HG03565 (cell line): ENCODE data around the gene RAD50.
"Not testable (repeated sequence)": the region's sequence is repeated elsewhere in the genome, so short reads cannot be mapped to it uniquely, and the experiment has no call there.

Experiments used
- ATAC-seq: cut with Tn5 transposase; IDR thresholded peaks from one replicate; pipeline ENCODE4 v1.9.1; 2021; ENCODE audit warnings: mild to moderate bottlenecking, moderate library complexity; ENCODE audit not compliant: unreplicated experiment

The RAD50 gene

DNA sequence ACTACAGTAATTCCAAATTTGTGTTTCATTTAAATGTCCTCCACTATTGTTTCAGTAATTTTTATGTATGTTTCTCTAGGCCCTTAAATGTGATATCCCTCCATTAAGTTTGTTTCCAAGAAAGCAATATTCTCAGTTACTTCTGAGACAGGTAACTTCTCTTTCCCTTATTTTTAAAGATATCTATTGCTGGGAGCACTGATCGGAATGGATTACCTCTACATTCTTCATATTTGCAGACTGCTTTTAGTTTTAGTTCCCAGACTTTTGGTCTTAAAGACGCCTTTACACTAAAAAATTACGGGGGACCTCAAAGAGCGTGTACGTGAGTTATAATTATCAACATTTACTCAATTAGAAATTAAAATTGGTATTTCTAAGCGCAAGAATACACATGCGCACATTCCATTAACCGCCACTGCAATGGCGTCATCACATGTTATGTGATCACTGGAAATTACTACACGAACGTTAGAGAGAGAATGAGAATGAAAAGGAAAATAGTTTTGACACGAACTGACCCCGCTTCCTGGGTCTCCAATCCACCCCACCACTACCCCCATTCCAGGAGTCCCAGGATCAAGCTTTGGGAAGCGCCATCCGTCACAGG, 519 bp upstream of the RAD50 start:
- ATAC-seq: no peak

DNA sequence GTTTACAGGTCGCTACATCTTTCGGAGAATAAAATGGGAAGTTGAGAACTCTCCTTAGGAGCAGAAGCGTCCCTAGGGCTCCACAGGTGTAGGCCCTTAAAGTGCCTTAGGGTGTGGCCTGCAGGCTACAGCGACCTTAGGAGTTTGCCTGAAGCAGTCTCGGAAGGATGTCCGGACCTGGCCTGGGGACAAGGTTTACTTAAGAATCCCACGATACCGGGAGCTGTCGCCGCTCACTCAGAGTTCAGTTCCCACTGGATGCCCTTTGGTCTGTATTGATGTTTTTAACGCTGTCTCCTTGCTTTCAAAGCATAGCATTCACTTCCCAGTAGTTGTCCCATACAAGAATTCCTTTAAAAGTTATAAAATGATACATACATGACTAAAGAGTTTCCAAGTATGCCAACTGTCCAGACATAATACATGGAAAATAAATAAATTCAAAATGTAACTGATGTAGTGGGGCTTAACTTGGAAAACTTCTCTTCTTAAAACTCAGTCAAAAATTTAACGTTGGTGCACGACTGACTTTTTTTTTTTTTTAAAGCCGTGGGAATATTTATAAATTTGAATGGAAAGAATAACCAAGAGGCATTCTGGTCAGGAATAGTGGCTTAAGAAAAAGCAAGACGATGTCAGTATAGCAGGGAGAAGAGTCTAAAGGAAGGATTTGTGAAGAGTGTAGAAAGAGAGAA, 848 bp downstream of the RAD50 start:
- ATAC-seq: no peak

DNA sequence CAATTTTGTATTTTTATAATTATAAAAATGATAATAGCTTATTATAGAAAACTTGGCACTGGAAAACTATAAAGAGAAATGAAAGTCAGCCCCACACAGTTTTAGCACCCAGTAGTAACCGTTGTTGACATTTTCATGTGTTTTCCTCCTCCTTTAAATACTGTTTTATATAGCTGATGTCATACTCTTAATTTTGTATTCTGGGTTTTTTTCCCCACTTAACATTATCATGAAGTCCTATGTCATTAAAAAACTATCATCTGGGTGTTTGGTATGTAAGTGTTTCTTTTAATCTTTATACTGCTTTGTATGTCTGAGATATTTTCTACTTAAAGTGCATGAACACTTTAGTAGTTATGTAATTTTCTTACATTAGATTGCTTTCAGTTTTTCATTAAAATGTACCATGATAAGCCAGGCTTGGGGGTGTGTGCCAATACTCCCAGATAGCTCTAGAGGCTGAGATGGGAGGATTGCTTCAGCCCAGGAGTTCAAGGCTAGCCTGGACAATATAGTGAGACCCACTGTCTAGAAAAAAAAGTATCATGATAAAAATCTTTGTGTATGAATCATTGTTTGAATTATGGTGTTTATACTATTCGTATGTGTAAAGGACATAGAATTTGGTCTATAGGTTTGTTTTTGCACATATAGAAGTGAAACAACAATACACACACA, 2.7 kb downstream of the RAD50 start:
- no peak for ATAC-seq

DNA sequence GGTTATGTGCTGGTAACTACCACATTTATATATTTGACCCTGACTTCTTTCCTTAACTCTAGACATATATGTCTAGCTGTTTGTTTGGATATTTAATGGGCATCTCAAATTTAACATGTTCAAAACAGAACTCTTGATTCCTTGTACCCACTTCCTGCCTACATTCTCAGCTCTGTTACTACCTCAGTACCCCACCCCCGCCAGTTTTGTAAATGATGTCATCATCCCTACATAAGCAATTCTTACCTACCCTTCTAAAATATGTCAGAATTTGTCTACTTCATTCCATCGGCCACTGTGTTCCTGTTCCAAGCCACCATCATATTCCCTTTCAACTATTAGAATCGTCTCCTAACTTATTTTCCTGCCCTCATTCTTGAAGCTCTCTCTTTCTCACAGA, 4.8 kb downstream of the RAD50 start:
- no peak for ATAC-seq

DNA sequence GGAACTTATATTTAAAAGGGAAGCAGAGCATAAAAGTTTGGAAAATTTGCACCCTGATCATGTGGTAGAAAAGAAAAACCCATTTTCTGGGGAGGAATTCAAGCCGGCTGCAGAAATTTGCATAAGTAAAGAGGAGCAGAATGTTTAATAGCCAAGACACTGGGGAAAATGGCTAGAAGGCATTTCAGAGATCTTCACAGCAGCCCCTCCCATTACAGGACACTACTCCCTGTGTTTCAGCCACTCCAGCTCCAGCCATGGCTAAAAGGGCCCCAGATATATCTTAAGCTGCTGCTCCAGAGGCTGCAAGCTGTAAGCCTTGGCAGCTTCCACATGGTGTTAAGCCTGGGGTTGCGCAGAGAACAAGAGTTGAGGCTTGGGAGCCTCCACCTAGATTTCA, 7.8 kb downstream of the RAD50 start:
- not testable (repeated sequence) for ATAC-seq

DNA sequence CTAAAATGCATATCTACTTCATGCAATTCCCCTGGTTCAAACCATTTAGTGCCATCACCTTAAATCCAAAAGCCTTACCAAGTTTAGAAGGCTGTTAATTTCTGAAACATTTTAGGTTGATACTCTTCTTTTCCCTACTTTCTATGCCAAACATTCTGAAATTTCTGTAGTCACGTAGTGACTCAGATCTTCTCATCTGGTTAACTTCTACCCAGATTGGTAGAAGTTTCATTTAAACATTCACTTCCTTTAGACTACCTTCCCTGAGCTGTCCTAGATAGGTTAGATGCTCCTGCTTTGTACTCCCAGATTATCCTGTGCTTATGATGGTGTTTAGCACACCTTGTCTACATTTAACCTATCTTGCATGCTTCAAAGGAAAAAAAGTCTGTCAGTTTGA, 9.9 kb downstream of the RAD50 start:
- no peak for ATAC-seq

DNA sequence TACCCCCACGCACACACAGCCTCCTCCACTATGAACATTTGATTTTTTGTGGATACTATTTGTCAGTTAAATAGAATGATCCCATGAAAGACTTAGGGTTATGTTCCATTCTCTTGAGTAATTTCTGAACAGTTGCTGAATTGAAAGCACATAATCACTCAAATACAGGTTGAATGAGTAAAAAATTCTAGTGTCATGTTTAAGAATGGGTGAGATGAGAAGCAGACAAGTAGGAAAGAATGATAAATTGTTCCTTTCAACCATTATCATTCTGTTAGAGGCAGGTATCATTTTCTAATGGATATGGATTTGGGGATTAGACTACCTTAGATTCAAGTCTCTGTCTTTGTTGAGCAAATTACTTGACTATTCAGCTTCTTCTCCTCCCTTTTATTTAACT, 19.3 kb downstream of the RAD50 start:
- no peak for ATAC-seq

DNA sequence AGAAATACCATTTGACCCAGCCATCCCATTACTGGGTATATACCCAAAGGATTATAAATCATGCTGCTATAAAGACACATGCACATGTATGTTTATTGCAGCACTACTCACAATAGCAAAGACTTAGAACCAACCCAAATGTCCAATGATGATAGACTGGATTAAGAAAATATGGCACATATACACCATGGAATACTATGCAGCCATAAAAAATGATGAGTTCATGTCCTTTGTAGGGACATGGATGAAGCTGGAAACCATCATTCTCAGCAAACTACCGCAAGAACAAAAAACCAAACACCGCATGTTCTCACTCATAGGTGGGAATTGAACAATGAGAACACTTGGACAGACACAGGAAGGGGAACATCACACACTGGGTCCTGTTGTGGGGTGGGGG, 27.8 kb downstream of the RAD50 start:
- not testable (repeated sequence) for ATAC-seq

DNA sequence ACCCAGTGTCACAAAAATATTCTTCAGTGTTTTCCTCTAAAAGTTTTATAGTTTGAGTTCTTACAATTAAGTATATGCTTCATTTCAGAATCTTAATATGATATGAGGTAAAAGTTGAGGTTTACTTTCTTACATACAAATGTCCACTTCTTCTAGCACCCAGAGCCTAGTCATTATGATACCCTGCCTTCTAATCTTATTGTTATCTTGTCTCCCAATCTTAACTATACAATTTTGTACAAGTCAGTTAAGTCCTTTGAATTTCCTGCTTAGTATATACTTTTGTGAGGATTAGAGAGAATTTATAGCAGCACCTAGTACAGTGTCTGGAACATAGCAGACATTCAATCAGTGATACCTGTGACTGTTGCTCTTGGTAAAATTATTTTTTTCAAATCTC, 29.3 kb downstream of the RAD50 start:
- ATAC-seq: no peak

DNA sequence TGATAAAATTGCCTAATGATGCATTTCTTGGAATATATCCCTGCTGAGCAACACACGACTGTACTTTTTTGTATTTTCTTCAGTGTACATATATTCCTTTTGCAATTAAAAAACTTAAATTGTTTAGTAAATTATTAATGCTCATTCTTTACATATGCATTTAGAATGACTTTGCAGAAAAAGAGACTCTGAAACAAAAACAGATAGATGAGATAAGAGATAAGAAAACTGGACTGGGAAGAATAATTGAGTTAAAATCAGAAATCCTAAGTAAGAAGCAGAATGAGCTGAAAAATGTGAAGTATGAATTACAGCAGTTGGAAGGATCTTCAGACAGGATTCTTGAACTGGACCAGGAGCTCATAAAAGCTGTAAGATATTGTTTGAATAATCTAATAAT, 32.7 kb downstream of the RAD50 start:
- ATAC-seq: no peak

DNA sequence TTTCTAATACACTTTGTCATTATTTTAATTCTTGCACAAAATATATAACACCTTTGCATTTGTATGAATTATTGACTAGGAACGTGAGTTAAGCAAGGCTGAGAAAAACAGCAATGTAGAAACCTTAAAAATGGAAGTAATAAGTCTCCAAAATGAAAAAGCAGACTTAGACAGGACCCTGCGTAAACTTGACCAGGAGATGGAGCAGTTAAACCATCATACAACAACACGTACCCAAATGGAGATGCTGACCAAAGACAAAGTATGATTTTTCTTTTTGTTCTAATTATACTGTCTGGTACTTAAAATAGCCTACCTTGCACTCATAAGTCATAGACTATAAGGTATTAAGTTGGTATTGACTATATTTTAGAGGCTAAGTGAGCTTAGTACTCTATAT, 34.4 kb downstream of the RAD50 start:
- no peak for ATAC-seq

DNA sequence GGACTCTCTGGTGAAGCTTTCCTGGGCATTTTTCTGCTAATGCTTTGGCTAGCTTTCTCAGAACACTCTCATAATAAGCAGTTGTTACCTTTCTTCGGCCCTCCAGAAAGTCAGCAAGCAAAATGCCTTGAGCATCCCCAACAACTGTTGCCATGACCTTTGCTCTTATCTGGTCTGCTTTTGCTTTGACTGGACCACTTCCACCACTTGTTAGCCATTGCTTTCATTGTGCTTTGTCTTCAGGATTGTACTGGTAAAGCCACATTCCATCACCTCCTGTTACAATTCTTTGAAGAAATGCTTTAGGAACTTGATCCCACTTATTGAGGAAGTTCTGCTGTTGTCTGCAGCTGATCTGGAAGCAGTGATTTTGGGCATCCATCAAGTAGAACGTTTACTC, 35.7 kb downstream of the RAD50 start:
- no peak for ATAC-seq

DNA sequence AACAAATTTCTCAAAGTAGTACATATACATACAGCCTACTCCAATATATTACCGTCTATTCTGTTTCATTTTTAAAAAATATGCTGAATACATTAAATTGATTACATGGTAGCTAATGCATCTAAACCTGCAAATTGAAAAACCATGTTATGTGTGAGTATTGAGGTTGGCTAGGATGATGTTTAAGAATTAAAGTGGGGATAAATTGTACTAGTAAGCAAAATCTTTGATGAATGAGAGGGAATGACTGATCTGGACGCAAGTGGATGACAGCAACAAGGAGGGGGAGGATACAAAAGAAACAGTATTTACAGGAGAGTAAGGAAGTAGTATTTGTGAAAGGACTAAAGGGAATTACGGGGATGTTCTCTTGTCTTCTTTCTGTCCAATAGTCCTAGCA, 37.4 kb downstream of the RAD50 start:
- no peak for ATAC-seq

DNA sequence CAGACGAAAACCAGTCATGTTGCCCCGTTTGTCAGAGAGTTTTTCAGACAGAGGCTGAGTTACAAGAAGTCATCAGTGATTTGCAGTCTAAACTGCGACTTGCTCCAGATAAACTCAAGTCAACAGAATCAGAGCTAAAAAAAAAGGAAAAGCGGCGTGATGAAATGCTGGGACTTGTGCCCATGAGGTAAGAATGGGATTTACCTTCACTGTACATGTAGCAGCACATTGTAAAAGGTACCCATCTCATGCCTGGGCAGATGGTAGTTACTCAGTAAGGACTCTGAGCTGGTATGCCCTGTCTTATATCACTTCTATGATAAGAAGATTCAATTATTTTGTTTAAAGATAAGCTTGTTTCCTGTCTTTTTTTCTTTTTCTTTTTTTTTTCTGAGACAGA, 38.8 kb downstream of the RAD50 start:
- ATAC-seq: no peak

DNA sequence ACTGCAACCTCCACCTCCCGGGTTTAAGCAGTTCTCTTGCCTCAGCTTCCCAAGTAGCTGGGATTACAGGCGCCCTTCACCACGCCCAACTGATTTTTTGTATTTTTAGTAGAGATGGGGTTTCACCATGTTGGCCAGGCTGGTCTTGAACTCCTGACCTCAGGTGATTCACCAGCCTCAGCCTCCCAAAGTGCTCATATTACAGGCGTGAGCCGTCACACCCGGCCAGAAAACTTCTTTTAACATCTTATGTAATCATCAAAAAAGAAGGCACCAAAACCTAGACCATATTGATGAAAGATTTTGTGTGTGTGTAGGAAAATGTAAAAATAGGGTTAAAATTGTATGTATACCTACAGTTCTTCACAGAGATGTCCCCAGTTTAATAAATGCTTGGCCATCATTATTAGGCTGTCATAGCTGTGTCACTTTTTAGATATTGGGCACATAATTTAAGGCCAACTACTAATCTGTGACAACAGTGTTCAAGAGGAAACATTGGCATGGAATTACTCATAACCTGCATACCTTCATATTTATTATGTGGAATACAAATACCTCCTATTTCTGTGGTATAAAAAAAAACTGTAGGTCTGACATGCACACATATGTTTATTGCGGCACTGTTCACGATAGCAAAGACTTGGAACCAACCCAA, 44.4 kb downstream of the RAD50 start:
- ATAC-seq: no peak

DNA sequence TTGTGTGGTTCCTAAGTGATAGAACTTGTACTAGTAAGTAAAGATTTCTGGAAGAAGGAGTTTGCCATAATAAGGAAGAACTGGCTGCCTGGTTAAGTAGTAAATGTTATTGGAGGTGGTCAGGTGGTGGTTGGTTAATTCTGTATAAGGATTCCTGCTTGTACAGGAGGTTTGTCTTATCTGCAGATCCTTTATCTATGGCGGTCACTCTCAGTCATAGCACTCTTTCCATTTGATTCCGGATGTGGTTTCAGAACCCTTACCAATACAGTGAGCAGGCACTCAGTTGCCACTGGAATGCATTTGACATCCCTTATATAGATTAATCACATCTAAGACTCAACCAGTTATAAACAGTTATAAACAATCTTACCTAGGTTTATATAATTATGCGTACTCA, 50.3 kb downstream of the RAD50 start:
- no peak for ATAC-seq

DNA sequence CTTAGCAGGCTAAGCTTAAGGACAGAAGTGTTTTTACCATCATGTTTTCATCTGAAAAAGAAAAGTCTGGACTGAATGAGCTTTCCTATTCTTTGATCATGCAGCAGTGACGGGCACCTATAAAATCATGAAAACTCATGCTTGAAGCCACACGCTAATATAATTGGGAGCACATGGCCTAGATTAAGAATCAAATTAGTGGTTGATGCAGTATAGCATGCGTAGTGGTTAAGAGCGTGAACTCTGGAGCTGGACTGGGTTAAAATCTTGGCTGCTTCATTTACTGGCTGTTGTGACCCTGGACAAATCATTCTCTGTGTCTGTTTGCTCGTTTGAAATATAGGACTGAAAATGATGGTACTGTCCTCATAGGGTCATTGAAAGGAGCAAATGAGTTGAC, 51.3 kb downstream of the RAD50 start:
- no peak for ATAC-seq

DNA sequence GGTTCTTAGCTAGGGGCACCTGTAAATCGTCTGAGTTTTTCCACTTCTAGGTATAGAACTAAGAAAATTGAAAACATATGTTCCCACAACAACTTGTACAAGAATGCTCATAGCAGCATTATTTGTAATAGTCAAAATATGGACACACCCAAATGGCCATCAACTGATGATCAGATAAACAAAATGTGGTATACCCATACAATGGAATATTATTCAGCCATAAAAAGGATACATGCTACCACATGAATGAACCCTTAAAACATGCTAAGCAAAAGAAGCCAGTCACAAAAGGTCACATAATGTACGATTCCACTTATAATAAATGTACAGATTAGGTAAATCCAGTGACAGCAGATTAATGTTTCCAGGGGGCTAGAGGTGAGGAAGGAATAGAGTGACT, 55.2 kb downstream of the RAD50 start:
- ATAC-seq: no peak

DNA sequence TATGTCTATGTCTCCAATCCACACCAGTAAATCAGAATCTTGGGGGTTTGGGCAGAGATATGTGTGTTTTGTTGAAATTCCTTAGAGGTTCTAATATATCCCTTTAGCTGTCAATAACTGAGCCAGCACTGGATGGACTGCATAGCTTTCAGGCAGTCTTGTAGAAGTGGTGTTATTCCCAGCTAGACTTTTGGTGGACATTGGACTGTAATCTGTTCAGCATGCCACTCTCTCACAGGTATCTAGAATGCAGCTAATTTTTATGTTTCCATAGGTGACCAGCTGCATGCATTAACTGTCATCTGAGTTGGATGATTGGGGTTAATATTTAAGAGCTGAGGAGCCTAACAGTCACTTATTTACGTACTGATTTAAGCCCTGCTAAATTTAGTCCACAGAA, 56.1 kb downstream of the RAD50 start:
- no peak for ATAC-seq

DNA sequence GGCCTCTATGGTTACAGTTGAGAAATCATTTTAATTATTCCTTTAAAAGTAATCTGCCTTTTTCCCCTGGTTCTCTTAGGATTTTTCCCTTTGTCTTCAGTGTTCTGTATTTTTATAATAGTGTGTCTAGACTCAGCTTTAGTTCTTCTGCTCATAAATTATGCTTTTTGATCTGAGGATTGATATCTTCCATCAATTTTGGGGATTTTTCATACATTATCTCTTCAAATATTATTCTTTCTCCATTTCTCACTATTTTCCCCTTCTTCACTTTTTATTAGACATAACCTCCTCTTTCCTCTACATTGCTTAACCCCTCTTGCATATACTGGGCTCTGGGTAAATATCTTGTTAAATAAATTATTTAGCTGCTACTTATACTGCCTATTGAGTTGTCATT, 64.9 kb downstream of the RAD50 start:
- ATAC-seq: no peak

DNA sequence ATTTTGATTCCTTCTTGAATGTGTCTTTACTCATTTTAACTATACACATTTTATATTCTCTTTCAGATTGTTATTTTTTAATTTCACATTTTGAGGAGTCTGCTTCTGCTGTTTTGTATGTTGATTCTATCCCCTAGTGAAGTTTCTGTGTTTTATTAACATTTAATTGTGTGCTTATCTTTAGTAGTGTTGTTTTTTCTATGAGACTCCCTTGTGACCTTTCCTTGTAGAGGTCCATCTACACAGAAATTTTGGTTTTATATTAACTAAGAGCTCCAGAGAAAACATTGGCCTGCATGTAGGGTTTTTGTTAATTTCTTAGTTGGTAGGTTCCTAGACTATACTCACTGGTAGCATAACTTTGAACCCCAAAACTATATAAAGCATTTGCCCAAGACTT, 65.8 kb downstream of the RAD50 start:
- no peak for ATAC-seq

DNA sequence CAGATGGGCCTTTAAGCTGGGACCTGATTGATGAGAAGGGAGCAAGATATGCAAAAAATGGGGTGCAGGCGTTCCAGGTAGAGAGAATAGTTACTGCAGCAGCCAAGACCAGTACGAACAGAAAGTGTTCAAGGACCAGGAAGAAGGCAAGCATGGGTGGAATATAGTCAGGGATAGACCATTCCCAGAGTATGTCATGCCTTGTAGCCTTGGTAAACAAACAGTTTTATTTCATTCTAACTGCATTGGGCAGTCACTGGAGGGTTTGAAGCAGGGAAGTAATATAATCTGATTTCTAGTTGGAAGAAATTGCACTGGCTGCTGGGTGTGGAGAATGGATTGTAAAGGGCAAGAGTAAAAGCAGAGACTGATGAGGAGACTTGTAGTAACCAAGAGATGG, 70.7 kb downstream of the RAD50 start:
- ATAC-seq: no peak
